ENCODE data around the gene C14orf119. TPM values are rescaled to one million over a fixed set of nuclear protein-coding genes. Genes with fewer than 3 reads are reported as not detected.

C14orf119 gene
- total RNA-seq, 1 donor from 2014 or later: 56.8 TPM

GRCh38 chr14:23125011-23125410 is 29.7 kb downstream of the C14orf119 start:
- peaks cover 9% of the 10 kb centered on the region for H3K4me1 Mint-ChIP-seq (ENCODE audit: low read depth)
- DNase-seq (ENCODE audit: low spot score): no peak
- H3K27ac Mint-ChIP-seq (ENCODE audit: unreplicated experiment): no peak overlapping the region
- no peaks in the 10 kb centered on the region for H3K36me3 Mint-ChIP-seq (ENCODE audit: low read depth)
- H3K9me3 Mint-ChIP-seq (ENCODE audit: low read depth): no peaks in the 10 kb centered on the region
- no peak for TF ChIP-seq CTCF (IDR thresholded peaks at IDR 0.05)
- H3K4me3 Mint-ChIP-seq (ENCODE audit: unreplicated experiment): no peak overlapping the region
- H3K27me3 Mint-ChIP-seq (ENCODE audit: low read depth): peaks cover 16% of the 10 kb centered on the region

- no peak overlapping the region for H3K4me3 Mint-ChIP-seq (ENCODE audit: unreplicated experiment)
- no peak for DNase-seq (ENCODE audit: low spot score)
- H3K9me3 Mint-ChIP-seq (ENCODE audit: low read depth): no peaks in the 10 kb centered on the region
- H3K27ac Mint-ChIP-seq (ENCODE audit: unreplicated experiment): no peak overlapping the region
- no peaks in the 10 kb centered on the region for H3K36me3 Mint-ChIP-seq (ENCODE audit: low read depth)
- peaks cover 25% of the 10 kb centered on the region for H3K27me3 Mint-ChIP-seq (ENCODE audit: low read depth)
- H3K4me1 Mint-ChIP-seq (ENCODE audit: low read depth): peaks cover 6% of the 10 kb centered on the region
- TF ChIP-seq CTCF (IDR thresholded peaks at IDR 0.05): no peak
Measured at GRCh38 chr14:23125933-23126524, 30.7 kb downstream of the C14orf119 start.

GRCh38 chr14:23126548-23127278 is 31.4 kb downstream of the C14orf119 start:
- H3K27ac Mint-ChIP-seq (ENCODE audit: unreplicated experiment): no peak overlapping the region
- no peaks in the 10 kb centered on the region for H3K36me3 Mint-ChIP-seq (ENCODE audit: low read depth)
- H3K4me3 Mint-ChIP-seq (ENCODE audit: unreplicated experiment): no peak overlapping the region
- TF ChIP-seq CTCF (IDR thresholded peaks at IDR 0.05): no peak
- DNase-seq (ENCODE audit: low spot score): no peak
- no peaks in the 10 kb centered on the region for H3K9me3 Mint-ChIP-seq (ENCODE audit: low read depth)
- no peaks in the 10 kb centered on the region for H3K4me1 Mint-ChIP-seq (ENCODE audit: low read depth)
- H3K27me3 Mint-ChIP-seq (ENCODE audit: low read depth): peaks cover 28% of the 10 kb centered on the region

GRCh38 chr14:23127861-23128260 is 32.6 kb downstream of the C14orf119 start:
- H3K4me3 Mint-ChIP-seq (ENCODE audit: unreplicated experiment): no peak overlapping the region
- H3K36me3 Mint-ChIP-seq (ENCODE audit: low read depth): no peaks in the 10 kb centered on the region
- no peak for TF ChIP-seq CTCF (IDR thresholded peaks at IDR 0.05)
- no peaks in the 10 kb centered on the region for H3K9me3 Mint-ChIP-seq (ENCODE audit: low read depth)
- no peak for DNase-seq (ENCODE audit: low spot score)
- H3K27me3 Mint-ChIP-seq (ENCODE audit: low read depth): peaks cover 28% of the 10 kb centered on the region
- H3K4me1 Mint-ChIP-seq (ENCODE audit: low read depth): no peaks in the 10 kb centered on the region
- H3K27ac Mint-ChIP-seq (ENCODE audit: unreplicated experiment): no peak overlapping the region

GRCh38 chr14:23128969-23129758 is 33.9 kb downstream of the C14orf119 start:
- Mint-ChIP-seq H3K9me3 (ENCODE audit: low read depth) (no peaks in the 10 kb centered on the region), H3K36me3 (ENCODE audit: low read depth) (no peaks in the 10 kb centered on the region), H3K27ac (ENCODE audit: unreplicated experiment) (no peak overlapping the region), H3K4me1 (ENCODE audit: low read depth) (no peaks in the 10 kb centered on the region), H3K4me3 (ENCODE audit: unreplicated experiment) (no peak overlapping the region), H3K27me3 (ENCODE audit: low read depth) (peaks cover 28% of the 10 kb centered on the region)
- no peak for DNase-seq (ENCODE audit: low spot score)
- no peak for TF ChIP-seq CTCF (IDR thresholded peaks at IDR 0.05)

Data from chondrocyte (in vitro differentiated cells).